HL-60 (cell line): ENCODE results near the gene FGR.

Experiments
- DNase-seq, 2 experiments: peaks; one replicate each; pipeline ENCODE4 v3.0.0-alpha.2; 2010 to 2020; ENCODE audit warnings: low read depth in 1 of 2, low spot score in 1 of 2
- H3K27ac ChIP-seq: fragments of 250-450 bp; sonication (Bioruptor Pico); replicated peaks from 2 replicates; pipeline ENCODE4 v1.5.1; 2020; ENCODE audit warnings: mild to moderate bottlenecking, moderate library complexity
- H3K27me3 ChIP-seq: fragments of 250-450 bp; sonication (Bioruptor Pico); 2 replicates; pipeline ENCODE4 v1.5.1; 2021; ENCODE audit warnings: mild to moderate bottlenecking, moderate library complexity; ENCODE audit not compliant: insufficient read depth, poor library complexity, severe bottlenecking
- H3K4me3 ChIP-seq: replicated peaks from 2 replicates; pipeline ENCODE4 v1.5.1; 2011; ENCODE audit warnings: mild to moderate bottlenecking, control low read depth, low read length; ENCODE audit not compliant: insufficient read depth
- GABPA ChIP-seq: IDR thresholded peaks from 2 replicates; pipeline ENCODE4 v1.6.1; 2012; ENCODE audit warnings: low read depth
- POLR2AphosphoS5 ChIP-seq: IDR thresholded peaks from 2 replicates; pipeline ENCODE4 v1.6.1; 2012; ENCODE audit warnings: low read depth
- SPI1 ChIP-seq: IDR thresholded peaks from 2 replicates; pipeline ENCODE4 v1.6.1; 2012; ENCODE audit warnings: low read depth, mild to moderate bottlenecking, borderline replicate concordance
- TF ChIP-seq, protein P1 (sequence below): IDR thresholded peaks from 2 replicates; pipeline ENCODE4 v1.6.1; 2012; ENCODE audit warnings: low read depth; ENCODE audit not compliant: insufficient replicate concordance
- TF ChIP-seq, protein P2 (sequence below): IDR thresholded peaks from one replicate; pipeline ENCODE4 v1.5.1; 2011; ENCODE audit warnings: low read length, control low read depth, inconsistent platforms; ENCODE audit not compliant: insufficient read depth

The FGR gene

DNA sequence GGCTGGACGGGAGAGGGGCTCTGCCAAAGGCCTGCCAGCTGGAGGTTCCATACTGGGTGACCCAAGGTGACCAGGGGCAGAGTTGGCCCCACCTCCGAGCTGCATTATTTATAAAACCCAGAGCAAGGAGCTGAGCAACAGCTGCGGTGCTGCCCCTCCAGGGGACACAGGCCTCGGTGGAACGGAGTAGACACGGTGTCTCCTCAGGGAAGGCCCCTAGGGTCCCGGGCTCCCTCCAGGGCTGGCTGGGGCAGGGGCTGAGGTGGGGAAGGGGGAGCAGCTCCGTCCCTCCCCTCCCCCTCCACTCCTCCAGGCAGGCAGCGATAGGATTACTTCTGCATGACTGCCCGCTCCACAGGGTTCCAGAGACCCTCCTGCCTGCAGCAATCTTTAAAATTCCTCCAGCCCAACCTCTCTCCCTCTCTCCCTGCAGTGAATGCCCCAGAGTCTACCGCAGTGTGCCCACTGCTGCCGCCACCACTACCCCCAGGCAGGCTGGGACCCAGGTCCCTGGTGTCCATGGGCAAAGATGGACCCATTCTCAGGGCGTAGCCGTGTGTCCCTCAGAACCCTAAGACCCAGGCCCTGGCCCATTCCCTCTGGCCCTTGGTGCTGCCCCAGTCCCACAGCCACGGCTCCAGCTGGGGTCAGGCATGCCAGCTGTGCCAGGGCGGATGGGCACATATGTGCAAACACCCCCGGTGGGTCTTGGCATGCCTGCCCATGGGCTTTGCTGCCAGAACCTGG is 41.9 kb downstream of the FGR start:
- no peak overlapping the region for H3K4me3 ChIP-seq
- DNase-seq, result no peak
- TF ChIP-seq GABPA (no peak), SPI1 (no peak), POLR2AphosphoS5 (no peak)
- TF ChIP-seq, protein P1, sequence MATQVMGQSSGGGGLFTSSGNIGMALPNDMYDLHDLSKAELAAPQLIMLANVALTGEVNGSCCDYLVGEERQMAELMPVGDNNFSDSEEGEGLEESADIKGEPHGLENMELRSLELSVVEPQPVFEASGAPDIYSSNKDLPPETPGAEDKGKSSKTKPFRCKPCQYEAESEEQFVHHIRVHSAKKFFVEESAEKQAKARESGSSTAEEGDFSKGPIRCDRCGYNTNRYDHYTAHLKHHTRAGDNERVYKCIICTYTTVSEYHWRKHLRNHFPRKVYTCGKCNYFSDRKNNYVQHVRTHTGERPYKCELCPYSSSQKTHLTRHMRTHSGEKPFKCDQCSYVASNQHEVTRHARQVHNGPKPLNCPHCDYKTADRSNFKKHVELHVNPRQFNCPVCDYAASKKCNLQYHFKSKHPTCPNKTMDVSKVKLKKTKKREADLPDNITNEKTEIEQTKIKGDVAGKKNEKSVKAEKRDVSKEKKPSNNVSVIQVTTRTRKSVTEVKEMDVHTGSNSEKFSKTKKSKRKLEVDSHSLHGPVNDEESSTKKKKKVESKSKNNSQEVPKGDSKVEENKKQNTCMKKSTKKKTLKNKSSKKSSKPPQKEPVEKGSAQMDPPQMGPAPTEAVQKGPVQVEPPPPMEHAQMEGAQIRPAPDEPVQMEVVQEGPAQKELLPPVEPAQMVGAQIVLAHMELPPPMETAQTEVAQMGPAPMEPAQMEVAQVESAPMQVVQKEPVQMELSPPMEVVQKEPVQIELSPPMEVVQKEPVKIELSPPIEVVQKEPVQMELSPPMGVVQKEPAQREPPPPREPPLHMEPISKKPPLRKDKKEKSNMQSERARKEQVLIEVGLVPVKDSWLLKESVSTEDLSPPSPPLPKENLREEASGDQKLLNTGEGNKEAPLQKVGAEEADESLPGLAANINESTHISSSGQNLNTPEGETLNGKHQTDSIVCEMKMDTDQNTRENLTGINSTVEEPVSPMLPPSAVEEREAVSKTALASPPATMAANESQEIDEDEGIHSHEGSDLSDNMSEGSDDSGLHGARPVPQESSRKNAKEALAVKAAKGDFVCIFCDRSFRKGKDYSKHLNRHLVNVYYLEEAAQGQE, result no peak
- TF ChIP-seq, protein P2, sequence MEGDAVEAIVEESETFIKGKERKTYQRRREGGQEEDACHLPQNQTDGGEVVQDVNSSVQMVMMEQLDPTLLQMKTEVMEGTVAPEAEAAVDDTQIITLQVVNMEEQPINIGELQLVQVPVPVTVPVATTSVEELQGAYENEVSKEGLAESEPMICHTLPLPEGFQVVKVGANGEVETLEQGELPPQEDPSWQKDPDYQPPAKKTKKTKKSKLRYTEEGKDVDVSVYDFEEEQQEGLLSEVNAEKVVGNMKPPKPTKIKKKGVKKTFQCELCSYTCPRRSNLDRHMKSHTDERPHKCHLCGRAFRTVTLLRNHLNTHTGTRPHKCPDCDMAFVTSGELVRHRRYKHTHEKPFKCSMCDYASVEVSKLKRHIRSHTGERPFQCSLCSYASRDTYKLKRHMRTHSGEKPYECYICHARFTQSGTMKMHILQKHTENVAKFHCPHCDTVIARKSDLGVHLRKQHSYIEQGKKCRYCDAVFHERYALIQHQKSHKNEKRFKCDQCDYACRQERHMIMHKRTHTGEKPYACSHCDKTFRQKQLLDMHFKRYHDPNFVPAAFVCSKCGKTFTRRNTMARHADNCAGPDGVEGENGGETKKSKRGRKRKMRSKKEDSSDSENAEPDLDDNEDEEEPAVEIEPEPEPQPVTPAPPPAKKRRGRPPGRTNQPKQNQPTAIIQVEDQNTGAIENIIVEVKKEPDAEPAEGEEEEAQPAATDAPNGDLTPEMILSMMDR, result no peak
- no peaks in the 10 kb centered on the region for H3K27me3 ChIP-seq
- no peak overlapping the region for H3K27ac ChIP-seq

DNA sequence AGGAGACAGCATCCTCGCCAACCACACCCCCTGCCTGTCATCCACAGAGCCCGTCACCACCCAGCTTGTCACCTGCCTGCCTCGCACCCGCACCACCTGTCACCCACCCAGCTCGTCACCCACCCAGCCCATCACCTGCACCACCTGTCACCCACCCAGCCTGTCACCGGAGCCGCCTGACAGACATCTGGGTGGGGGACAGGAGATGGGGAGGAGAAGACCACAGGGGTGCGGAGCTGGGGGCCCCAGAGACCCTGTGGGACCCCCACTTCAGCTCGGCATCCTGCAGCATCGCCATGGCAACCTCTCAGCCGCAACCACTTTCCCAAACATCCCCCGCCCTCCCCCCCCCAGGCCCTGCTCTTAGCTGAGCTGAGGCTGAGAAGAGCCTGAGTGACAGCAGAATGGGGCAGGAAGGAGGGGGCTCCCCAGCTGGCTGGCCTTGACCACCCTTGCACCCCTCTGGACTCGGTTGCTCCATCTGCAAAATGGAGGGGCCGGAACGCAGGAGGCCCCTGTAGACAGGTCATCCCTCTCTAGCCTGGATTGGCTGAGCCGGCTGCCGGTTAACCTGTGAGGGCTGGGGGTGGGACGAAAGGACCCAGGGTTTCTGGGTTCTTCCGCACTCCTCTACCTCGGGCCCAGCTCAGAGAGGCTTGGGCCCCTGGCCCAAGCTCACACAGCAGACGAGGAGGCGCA is 42.6 kb downstream of the FGR start:
- Histone ChIP-seq H3K27me3 (no peaks in the 10 kb centered on the region), H3K27ac (no peak overlapping the region), H3K4me3 (no peak overlapping the region)
- TF ChIP-seq GABPA (no peak), POLR2AphosphoS5 (no peak), SPI1 (no peak)
- TF ChIP-seq, protein P1, result no peak
- TF ChIP-seq, protein P2, result no peak
- no peak for DNase-seq

DNA sequence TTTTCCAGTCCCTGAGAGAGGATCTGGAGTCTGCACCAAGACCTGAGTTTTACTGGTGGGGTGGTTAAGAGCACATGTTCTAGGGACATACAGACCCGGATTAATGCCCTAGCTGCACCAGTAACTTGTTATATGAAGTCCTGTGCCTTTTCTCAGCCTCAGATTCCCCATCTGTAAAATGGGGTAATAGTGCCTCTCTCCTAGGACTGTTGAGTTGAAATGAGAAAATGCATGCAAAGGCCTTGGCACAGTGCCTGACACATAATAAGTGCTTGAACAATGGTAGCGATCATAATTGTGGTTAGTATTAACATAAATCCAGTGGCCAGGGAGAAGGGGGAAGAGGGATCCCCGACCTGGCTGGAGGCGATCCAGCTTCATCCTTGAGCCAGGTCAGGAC is 43.4 kb downstream of the FGR start:
- H3K4me3 ChIP-seq, result no peak overlapping the region
- TF ChIP-seq POLR2AphosphoS5 (no peak), SPI1 (no peak), GABPA (no peak)
- TF ChIP-seq, protein P1, result no peak
- TF ChIP-seq, protein P2, result no peak
- H3K27ac ChIP-seq, result no peak overlapping the region
- no peaks in the 10 kb centered on the region for H3K27me3 ChIP-seq
- DNase-seq, result no peak
